Dedifferentiated amniotic fluid mesenchymal stem cell (primary cell): ENCODE data around the gene CST1.
"Not testable (repeated sequence)": the region's sequence is repeated elsewhere in the genome, so short reads cannot be mapped to it uniquely, and the experiment has no call there.

Source experiments
- DNase-seq: peaks from one replicate; pipeline ENCODE4 v3.0.0-alpha.2; 2016; ENCODE audit errors: extremely low spot score

CST1 gene

GRCh38 chr20:23755131-23755611 is 4.4 kb upstream of the CST1 start:
- not testable (repeated sequence) for DNase-seq

GRCh38 chr20:23754731-23755130 is 4.0 kb upstream of the CST1 start:
- no peak for DNase-seq

GRCh38 chr20:23753589-23753988 is 2.9 kb upstream of the CST1 start:
- DNase-seq: no peak

GRCh38 chr20:23753194-23753548 is 2.4 kb upstream of the CST1 start:
- DNase-seq: no peak

GRCh38 chr20:23752481-23753193 is 1.9 kb upstream of the CST1 start:
- DNase-seq: no peak

GRCh38 chr20:23752019-23752418 is 1.3 kb upstream of the CST1 start:
- no peak for DNase-seq

GRCh38 chr20:23749746-23750145 is 989 bp downstream of the CST1 start:
- no peak for DNase-seq

- DNase-seq: not testable (repeated sequence)
These were observed 1.8 kb downstream of the CST1 start for GRCh38 chr20:23748975-23749374.

GRCh38 chr20:23747551-23747950 is 3.2 kb downstream of the CST1 start:
- DNase-seq: not testable (repeated sequence)

- not testable (repeated sequence) for DNase-seq
These were observed 3.6 kb downstream of the CST1 start for GRCh38 chr20:23747092-23747491.

- no peak for DNase-seq
These were observed 4.4 kb downstream of the CST1 start for GRCh38 chr20:23746321-23746720.

- DNase-seq: no peak
These were observed 5.5 kb downstream of the CST1 start for GRCh38 chr20:23745247-23745646.

GRCh38 chr20:23744817-23745216 is 5.9 kb downstream of the CST1 start:
- DNase-seq: no peak

- DNase-seq: not testable (repeated sequence)
These were observed 15.3 kb downstream of the CST1 start for GRCh38 chr20:23735391-23735790.

GRCh38 chr20:23734949-23735348 is 15.8 kb downstream of the CST1 start:
- DNase-seq: not testable (repeated sequence)

- not testable (repeated sequence) for DNase-seq
These were observed 16.3 kb downstream of the CST1 start for GRCh38 chr20:23734440-23734839.

- DNase-seq: no peak
These were observed 23.7 kb downstream of the CST1 start for GRCh38 chr20:23727016-23727415.

- DNase-seq: no peak
These were observed 25.6 kb downstream of the CST1 start for GRCh38 chr20:23725102-23725501.

GRCh38 chr20:23723659-23724307 is 27.0 kb downstream of the CST1 start:
- DNase-seq: not testable (repeated sequence)

- DNase-seq: not testable (repeated sequence)
These were observed 27.9 kb downstream of the CST1 start for GRCh38 chr20:23722851-23723250.

- no peak for DNase-seq
These were observed 28.8 kb downstream of the CST1 start for GRCh38 chr20:23721962-23722361.

- DNase-seq: not testable (repeated sequence)
These were observed 31.4 kb downstream of the CST1 start for GRCh38 chr20:23719351-23719750.

GRCh38 chr20:23711778-23712177 is 39.0 kb downstream of the CST1 start:
- not testable (repeated sequence) for DNase-seq
